Endothelial cell (in vitro differentiated cells): ENCODE measurements around the gene LRRC40. TPM values are rescaled to one million over a fixed set of nuclear protein-coding genes. Genes with fewer than 3 reads are reported as not detected.
"Not testable (repeated sequence)": the region's sequence is repeated elsewhere in the genome, so short reads cannot be mapped to it uniquely, and the experiment has no call there.

Source experiments
- DNase-seq: peaks from one replicate; pipeline ENCODE4 v3.0.0; 2021; ENCODE audit warnings: low spot score
- H3K27ac Mint-ChIP-seq: one replicate; pipeline ENCODE4 v1.8.0; 2021; ENCODE audit warnings: mixed read lengths, inconsistent platforms; ENCODE audit not compliant: unreplicated experiment
- H3K27me3 Mint-ChIP-seq: one replicate; pipeline ENCODE4 v1.8.0; 2021; ENCODE audit warnings: mild to moderate bottlenecking, moderate library complexity, mixed read lengths, inconsistent platforms; ENCODE audit not compliant: unreplicated experiment
- H3K36me3 Mint-ChIP-seq: one replicate; pipeline ENCODE4 v1.8.0; 2021; ENCODE audit warnings: mild to moderate bottlenecking, low read depth, mixed read lengths, inconsistent platforms; ENCODE audit not compliant: unreplicated experiment
- H3K4me1 Mint-ChIP-seq: one replicate; pipeline ENCODE4 v1.8.0; 2021; ENCODE audit warnings: mild to moderate bottlenecking, mixed read lengths, inconsistent platforms; ENCODE audit not compliant: unreplicated experiment
- H3K4me3 Mint-ChIP-seq: one replicate; pipeline ENCODE4 v1.8.0; 2021; ENCODE audit warnings: mild to moderate bottlenecking, mixed read lengths, inconsistent platforms; ENCODE audit not compliant: unreplicated experiment
- H3K9me3 Mint-ChIP-seq: one replicate; pipeline ENCODE4 v1.8.0; 2021; ENCODE audit warnings: mixed read lengths, inconsistent platforms; ENCODE audit not compliant: unreplicated experiment
- CTCF ChIP-seq: fragments of 200-600 bp; sonication (generic); IDR thresholded peaks from one replicate; pipeline ENCODE4 v1.5.0; 2021; ENCODE audit warnings: antibody characterized with exemption; ENCODE audit not compliant: unreplicated experiment
- total RNA-seq: library from RNA; stranded (reverse); fragmentation: NEBNext Ultra II Directional; extraction: Animal tissue kit (Norgen Biotek cat#: 25700); gene quantifications from one replicate; pipeline ENCODE4 v1.2.1, GENCODE V29; 2021; ENCODE audit not compliant: unreplicated experiment

LRRC40 gene
- total RNA-seq, 1 donor from 2014 or later: 27.2 TPM

GRCh38 chr1:70195342-70195741 is 10.0 kb downstream of the LRRC40 start:
- Mint-ChIP-seq H3K4me1 (no peaks in the 10 kb centered on the region), H3K9me3 (no peaks in the 10 kb centered on the region), H3K4me3 (no peak overlapping the region), H3K36me3 (no peaks in the 10 kb centered on the region), H3K27ac (no peak overlapping the region), H3K27me3 (no peaks in the 10 kb centered on the region)
- no peak for TF ChIP-seq CTCF
- DNase-seq: no peak

DNA sequence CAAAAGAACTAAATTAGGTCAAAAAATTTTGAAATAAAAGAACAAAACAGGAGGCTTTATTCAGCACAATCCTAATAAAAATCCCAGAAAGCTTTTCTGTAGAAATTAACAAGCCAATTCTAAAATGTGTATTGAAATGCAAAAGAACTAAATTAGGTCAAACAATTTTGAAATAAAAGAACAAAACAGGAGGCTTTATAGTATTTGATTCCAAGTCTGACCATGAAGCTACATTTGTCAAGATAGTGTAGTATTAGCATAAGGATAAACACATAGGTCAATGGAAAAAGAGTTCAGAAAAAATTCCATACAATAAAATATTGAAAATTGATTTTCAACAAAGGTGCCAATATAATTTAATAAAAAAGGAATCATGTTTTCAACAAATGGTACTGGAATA is 10.8 kb downstream of the LRRC40 start:
- Mint-ChIP-seq H3K4me1 (no peaks in the 10 kb centered on the region), H3K9me3 (no peaks in the 10 kb centered on the region), H3K27me3 (no peaks in the 10 kb centered on the region), H3K4me3 (no peak overlapping the region), H3K27ac (no peak overlapping the region), H3K36me3 (no peaks in the 10 kb centered on the region)
- DNase-seq: no peak
- no peak for TF ChIP-seq CTCF

DNA sequence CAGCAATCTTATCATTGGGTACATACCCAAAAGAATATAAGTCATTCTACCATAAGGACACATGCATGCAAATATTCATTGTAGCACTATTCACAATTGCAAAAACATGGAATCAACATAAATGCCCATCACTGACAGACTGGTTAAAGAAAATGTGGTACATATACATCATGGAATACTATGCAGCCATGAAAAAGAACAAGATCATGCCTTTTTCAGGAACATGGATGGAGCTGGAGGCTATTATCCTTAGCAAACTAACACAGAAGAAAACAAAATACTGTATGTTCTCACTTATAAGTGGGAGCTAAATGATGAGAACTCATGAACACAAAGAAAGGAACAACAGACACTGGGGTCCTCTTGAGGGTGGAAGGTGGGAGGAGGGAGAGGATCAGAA is 12.9 kb downstream of the LRRC40 start:
- H3K36me3 Mint-ChIP-seq, H3K27me3 Mint-ChIP-seq, H3K9me3 Mint-ChIP-seq, DNase-seq, H3K27ac Mint-ChIP-seq, H3K4me1 Mint-ChIP-seq, H3K4me3 Mint-ChIP-seq: not testable (repeated sequence)

DNA sequence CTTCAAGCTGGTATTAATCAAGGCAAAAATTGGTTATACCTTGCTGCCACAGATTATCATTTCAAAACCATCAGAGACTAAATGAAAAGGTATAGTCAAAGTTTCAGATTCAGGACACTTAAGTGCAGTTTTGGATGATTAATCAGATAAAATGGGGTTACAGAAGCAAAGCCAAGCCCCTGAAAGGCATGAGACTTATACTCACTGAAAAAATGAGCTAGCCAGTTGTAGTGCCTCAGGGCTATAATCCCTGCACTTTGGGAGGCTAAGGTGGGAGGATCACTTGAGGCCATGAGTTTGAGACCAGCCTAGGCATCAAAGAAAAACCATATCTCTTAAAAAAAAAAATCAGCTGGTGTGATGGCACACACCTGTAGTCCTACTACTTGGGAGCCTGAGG is 15.2 kb downstream of the LRRC40 start:
- H3K36me3 Mint-ChIP-seq: no peaks in the 10 kb centered on the region
- TF ChIP-seq CTCF: no peak

DNA sequence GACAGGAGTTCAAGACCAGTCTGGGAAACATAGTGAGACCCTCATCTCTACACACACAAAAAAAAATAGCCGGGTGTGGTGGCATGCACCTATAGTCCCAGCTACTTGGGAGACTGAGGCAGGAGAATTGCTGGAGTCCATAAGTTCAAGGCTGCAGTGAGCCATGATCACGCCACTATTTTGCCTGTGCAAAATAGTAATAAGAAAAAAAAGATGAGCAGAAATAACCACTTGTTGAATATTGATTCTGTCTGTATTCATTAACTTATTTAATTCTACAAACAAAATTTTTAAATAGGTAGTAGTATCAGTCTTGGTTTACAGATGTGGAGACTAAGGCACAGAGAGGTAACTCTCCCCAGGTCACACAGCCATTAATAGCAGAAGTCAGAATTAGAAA is 16.9 kb downstream of the LRRC40 start:
- H3K4me3 Mint-ChIP-seq: no peak overlapping the region
- no peaks in the 10 kb centered on the region for H3K9me3 Mint-ChIP-seq
- no peak for TF ChIP-seq CTCF
- H3K27ac Mint-ChIP-seq: no peak overlapping the region
- no peaks in the 10 kb centered on the region for H3K27me3 Mint-ChIP-seq
- no peaks in the 10 kb centered on the region for H3K4me1 Mint-ChIP-seq
- no peaks in the 10 kb centered on the region for H3K36me3 Mint-ChIP-seq
- DNase-seq: no peak

More for the DNA sequence above, 15.2 kb downstream of the LRRC40 start:
- Mint-ChIP-seq H3K4me3 (no peak overlapping the region), H3K27me3 (no peaks in the 10 kb centered on the region), H3K9me3 (no peaks in the 10 kb centered on the region), H3K4me1 (no peaks in the 10 kb centered on the region), H3K27ac (no peak overlapping the region)
- DNase-seq: no peak

DNA sequence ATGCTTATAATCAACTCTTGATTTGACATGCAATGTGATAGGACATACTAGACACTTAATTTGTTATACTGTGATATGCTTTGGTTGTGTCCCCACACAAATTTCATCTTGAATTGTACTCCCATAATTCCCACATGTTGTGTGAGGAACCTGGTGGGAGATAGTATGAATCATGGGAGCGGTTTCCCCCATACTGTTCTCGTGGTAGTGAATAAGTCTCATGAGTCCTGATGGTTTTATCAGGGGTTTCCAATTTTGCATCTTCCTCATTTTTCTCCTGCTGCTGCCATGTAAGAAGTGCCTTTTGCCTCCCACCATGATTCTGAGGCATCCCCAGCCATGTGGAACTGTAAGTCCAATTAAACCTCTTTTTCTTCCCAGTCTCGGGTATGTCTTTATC is 20.2 kb downstream of the LRRC40 start:
- not testable (repeated sequence) for H3K27ac Mint-ChIP-seq, H3K36me3 Mint-ChIP-seq, DNase-seq, H3K4me3 Mint-ChIP-seq, H3K27me3 Mint-ChIP-seq, H3K9me3 Mint-ChIP-seq, H3K4me1 Mint-ChIP-seq
